HCT116 (cell line): ENCODE data around the gene JAK2. TPM values are rescaled to one million over a fixed set of nuclear protein-coding genes. Genes with fewer than 3 reads are reported as not detected.

ENCODE experiments used
- ATAC-seq: fragments of 200-7000 bp; cut with Tn5 transposase; 2 replicates; pipeline ENCODE4 v1.9.1; 2020; ENCODE audit warnings: mild to moderate bottlenecking, moderate library complexity
- BruUV-seq: library from RNA; stranded (reverse); fragments of 400-500 nt; replicated peaks from 2 replicates; lab custom pipeline; 2021; lab: Mats Ljungman, UMichigan
- CTCF ChIA-PET: fragments of 300-600 bp; sonication (Branson Sonifier 250); formaldehyde crosslinking; loops from one replicate; lab custom pipeline; 2021; ENCODE audit warnings: antibody characterized with exemption; lab: Charles Lee
- POLR2A ChIA-PET: fragments of 300-600, 350-600 bp; sonication (Branson Sonifier 250); formaldehyde crosslinking; loops from one replicate; lab custom pipeline; 2021; ENCODE audit warnings: antibody characterized with exemption; lab: Charles Lee
- RAD21 ChIA-PET, 2 experiments: fragments of 300-600 bp; sonication (Branson Sonifier 250); formaldehyde crosslinking; loops; one replicate each; lab custom pipeline; 2023; ENCODE audit warnings: low total read pairs in 2 of 2; ENCODE audit not compliant: uncharacterized antibody in 2 of 2, unreplicated experiment in 2 of 2, low non-redundant PET in 1 of 2; lab: Charles Lee
- DNase-seq: peaks from one replicate; pipeline ENCODE4 v3.0.0-alpha.2; 2010; ENCODE audit warnings: low read depth, low spot score
- H2AFZ ChIP-seq: fragments of 200-600 bp; shearing (Covaris generic), sonication (generic); 2 replicates; pipeline ENCODE4 v1.6.1; 2017; ENCODE audit warnings: low read depth, mixed run types, mixed read lengths, antibody characterized with exemption, low read length; ENCODE audit not compliant: poor library complexity, severe bottlenecking
- H3K27ac ChIP-seq: 2 replicates; pipeline ENCODE4 v1.5.1; 2012; ENCODE audit warnings: low read depth, low read length
- H3K27me3 ChIP-seq: fragments of 200-600 bp; sonication (generic); 2 replicates; pipeline ENCODE4 v1.6.1; 2016; ENCODE audit warnings: mixed run types, low read length, mixed read lengths; ENCODE audit not compliant: insufficient read depth
- H3K36me3 ChIP-seq, 2 experiments: fragments of 200-500 bp in 1 of 2; fragments of 200-600 bp in 1 of 2; sonication (Bioruptor generic) in 1 of 2; sonication (generic) in 1 of 2; 2 replicates each; pipeline versions ENCODE4 v1.5.1 to v1.6.1; 2014 to 2016; ENCODE audit warnings: low read length in 2 of 2, inconsistent platforms in 1 of 2, mixed read lengths in 1 of 2, mixed run types in 1 of 2; ENCODE audit not compliant: insufficient read depth in 2 of 2, control insufficient read depth in 1 of 2
- H3K4me1 ChIP-seq, 2 experiments: fragments of 200-600 bp in 1 of 2; sonication (generic) in 1 of 2; 2 replicates each; pipeline versions ENCODE4 v1.5.1 to v1.6.1; 2012 to 2017; ENCODE audit warnings: low read length in 2 of 2, inconsistent platforms in 1 of 2, mild to moderate bottlenecking in 1 of 2, mixed read lengths in 1 of 2, mixed run types in 1 of 2, moderate library complexity in 1 of 2; ENCODE audit not compliant: insufficient read depth in 2 of 2, control insufficient read depth in 1 of 2
- H3K4me2 ChIP-seq: fragments of 200-600 bp; sonication (generic); 2 replicates; pipeline ENCODE4 v1.6.1; 2017; ENCODE audit warnings: mixed run types, low read length, mixed read lengths
- H3K4me3 ChIP-seq, 2 experiments: fragments of 200-600 bp in 1 of 2; sonication (generic) in 1 of 2; replicated peaks in 1 of 2; 2 replicates each; pipeline ENCODE4 v1.5.1; 2011 to 2016; ENCODE audit warnings: low read length in 2 of 2, control low read depth in 1 of 2, low read depth in 1 of 2, mild to moderate bottlenecking in 1 of 2, mixed read lengths in 1 of 2, mixed run types in 1 of 2
- H3K79me2 ChIP-seq: fragments of 200-600 bp; sonication (generic); 2 replicates; pipeline ENCODE4 v1.6.1; 2017; ENCODE audit warnings: mild to moderate bottlenecking, mixed run types, low read length, moderate library complexity, mixed read lengths; ENCODE audit not compliant: insufficient read depth
- H3K9ac ChIP-seq: fragments of 200-600 bp; sonication (generic); 2 replicates; pipeline ENCODE4 v1.6.1; 2016; ENCODE audit warnings: low read length, mixed read lengths
- H3K9me2 ChIP-seq: fragments of 200-600 bp; sonication (generic), shearing (Covaris generic); 2 replicates; pipeline ENCODE4 v1.6.1; 2017; ENCODE audit warnings: mixed run types, mild to moderate bottlenecking, moderate library complexity; ENCODE audit not compliant: insufficient read depth
- H3K9me3 ChIP-seq, 2 experiments: fragments of 200-500 bp in 1 of 2; fragments of 200-600 bp in 1 of 2; sonication (Bioruptor generic) in 1 of 2; sonication (generic) in 1 of 2; 2 replicates each; pipeline ENCODE4 v1.6.1; 2014 to 2017; ENCODE audit warnings: low read length in 2 of 2, mixed read lengths in 2 of 2, inconsistent platforms in 1 of 2, low read depth in 1 of 2, mild to moderate bottlenecking in 1 of 2, mixed run types in 1 of 2, moderate library complexity in 1 of 2; ENCODE audit not compliant: control insufficient read depth in 1 of 2, insufficient read depth in 1 of 2
- H4K20me1 ChIP-seq: fragments of 200-600 bp; sonication (generic), shearing (Covaris generic); 2 replicates; pipeline ENCODE4 v1.6.1; 2017; ENCODE audit warnings: mixed run types, mild to moderate bottlenecking, moderate library complexity; ENCODE audit not compliant: insufficient read depth
- CBX3 ChIP-seq: IDR thresholded peaks from 2 replicates; pipeline ENCODE4 v1.6.1; 2012; ENCODE audit warnings: low read depth
- CEBPB ChIP-seq: IDR thresholded peaks from 2 replicates; pipeline ENCODE4 v1.6.1; 2012; ENCODE audit warnings: low read depth
- ELF1 ChIP-seq: IDR thresholded peaks from 2 replicates; pipeline ENCODE4 v1.6.1; 2012; ENCODE audit warnings: low read depth, borderline replicate concordance
- EZH2 ChIP-seq: fragments of 200-600 bp; sonication (generic); IDR thresholded peaks from 2 replicates; pipeline ENCODE4 v1.6.1; 2017; ENCODE audit warnings: antibody characterized with exemption, mixed run types
- EZH2phosphoT487 ChIP-seq: fragments of 200-600 bp; IDR thresholded peaks from 2 replicates; pipeline ENCODE4 v1.6.1; 2018; ENCODE audit warnings: antibody characterized with exemption, borderline replicate concordance
- POLR2A ChIP-seq: IDR thresholded peaks from 2 replicates; pipeline ENCODE4 v1.7.0; 2011; ENCODE audit warnings: borderline replicate concordance; ENCODE audit not compliant: insufficient read depth, insufficient read length; ENCODE audit errors: extremely low read depth
- SP1 ChIP-seq: IDR thresholded peaks from 2 replicates; pipeline ENCODE4 v1.6.1; 2012; ENCODE audit warnings: low read depth
- YY1 ChIP-seq: IDR thresholded peaks from 2 replicates; pipeline ENCODE4 v1.6.1; 2011; ENCODE audit warnings: low read length, low read depth, moderate library complexity, mild to moderate bottlenecking; ENCODE audit not compliant: insufficient replicate concordance; ENCODE audit errors: extremely low read depth
- ZBTB33 ChIP-seq: IDR thresholded peaks from 2 replicates; pipeline ENCODE4 v1.6.1; 2011; ENCODE audit warnings: mild to moderate bottlenecking, low read length, moderate library complexity; ENCODE audit not compliant: insufficient replicate concordance; ENCODE audit errors: extremely low read depth
- intact Hi-C: fragments of 100-400 bp; cut with micrococcal nuclease; formaldehyde crosslinking; loops from 2 replicates; pipeline ENCODE4 v1.10.0; 2022
- total RNA-seq: library from RNA; stranded (reverse); gene quantifications from one replicate; pipeline ENCODE4 v1.2.1, GENCODE V29; 2021; ENCODE audit not compliant: unreplicated experiment
- TF ChIP-seq, protein P1 (sequence below): IDR thresholded peaks from 2 replicates; pipeline ENCODE4 v1.6.1; 2012; ENCODE audit warnings: low read depth
- TF ChIP-seq, protein P2 (sequence below): IDR thresholded peaks from 2 replicates; pipeline ENCODE4 v1.6.1; 2012

Gene JAK2
- total RNA-seq, 1 experiment from 2014 or later = 4.6 TPM

DNA sequence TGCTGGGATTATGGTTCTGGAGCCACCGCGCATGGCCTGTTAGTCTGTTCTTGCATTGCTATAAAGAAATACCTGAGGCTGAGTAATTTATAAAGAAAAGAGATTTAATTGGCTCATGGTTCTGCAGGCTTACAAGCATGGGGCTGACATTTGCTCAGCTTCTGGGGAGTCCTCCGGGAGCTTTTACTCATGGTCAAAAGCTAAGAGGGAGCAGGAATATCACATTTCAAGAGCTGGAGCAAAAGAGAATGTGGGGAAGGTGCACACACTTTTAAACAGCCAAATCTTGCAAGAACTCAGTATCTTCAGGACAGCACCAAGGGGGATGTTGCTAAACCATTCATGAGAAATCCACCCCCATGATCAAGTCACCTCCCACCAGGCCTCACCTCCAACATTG, 12.1 kb downstream of the JAK2 start:
- Histone ChIP-seq H4K20me1 (no peaks in the 10 kb centered on the region), H2AFZ (no peak overlapping the region), H3K4me1 (no peaks in the 10 kb centered on the region), H3K27ac (no peak overlapping the region), H3K4me2 (no peak overlapping the region), H3K9me3 (no peaks in the 10 kb centered on the region), H3K4me3 (no peak overlapping the region), H3K79me2 (no peaks in the 10 kb centered on the region), H3K36me3 (no peaks in the 10 kb centered on the region; a peak in 1 of 4 replicates), H3K9ac (no peak overlapping the region), H3K27me3 (no peaks in the 10 kb centered on the region), H3K9me2 (no peaks in the 10 kb centered on the region)
- no peak for DNase-seq
- CTCF ChIA-PET = interaction anchor here (2.2 kb wide), 1 partner anchor 9 kb away, joined by 7 read pairs; no protein-coding TSS in a partner anchor
- TF ChIP-seq CBX3 = no peak
- no peak for TF ChIP-seq YY1
- TF ChIP-seq ELF1 = no peak
- no peak for TF ChIP-seq EZH2
- TF ChIP-seq, protein P1, sequence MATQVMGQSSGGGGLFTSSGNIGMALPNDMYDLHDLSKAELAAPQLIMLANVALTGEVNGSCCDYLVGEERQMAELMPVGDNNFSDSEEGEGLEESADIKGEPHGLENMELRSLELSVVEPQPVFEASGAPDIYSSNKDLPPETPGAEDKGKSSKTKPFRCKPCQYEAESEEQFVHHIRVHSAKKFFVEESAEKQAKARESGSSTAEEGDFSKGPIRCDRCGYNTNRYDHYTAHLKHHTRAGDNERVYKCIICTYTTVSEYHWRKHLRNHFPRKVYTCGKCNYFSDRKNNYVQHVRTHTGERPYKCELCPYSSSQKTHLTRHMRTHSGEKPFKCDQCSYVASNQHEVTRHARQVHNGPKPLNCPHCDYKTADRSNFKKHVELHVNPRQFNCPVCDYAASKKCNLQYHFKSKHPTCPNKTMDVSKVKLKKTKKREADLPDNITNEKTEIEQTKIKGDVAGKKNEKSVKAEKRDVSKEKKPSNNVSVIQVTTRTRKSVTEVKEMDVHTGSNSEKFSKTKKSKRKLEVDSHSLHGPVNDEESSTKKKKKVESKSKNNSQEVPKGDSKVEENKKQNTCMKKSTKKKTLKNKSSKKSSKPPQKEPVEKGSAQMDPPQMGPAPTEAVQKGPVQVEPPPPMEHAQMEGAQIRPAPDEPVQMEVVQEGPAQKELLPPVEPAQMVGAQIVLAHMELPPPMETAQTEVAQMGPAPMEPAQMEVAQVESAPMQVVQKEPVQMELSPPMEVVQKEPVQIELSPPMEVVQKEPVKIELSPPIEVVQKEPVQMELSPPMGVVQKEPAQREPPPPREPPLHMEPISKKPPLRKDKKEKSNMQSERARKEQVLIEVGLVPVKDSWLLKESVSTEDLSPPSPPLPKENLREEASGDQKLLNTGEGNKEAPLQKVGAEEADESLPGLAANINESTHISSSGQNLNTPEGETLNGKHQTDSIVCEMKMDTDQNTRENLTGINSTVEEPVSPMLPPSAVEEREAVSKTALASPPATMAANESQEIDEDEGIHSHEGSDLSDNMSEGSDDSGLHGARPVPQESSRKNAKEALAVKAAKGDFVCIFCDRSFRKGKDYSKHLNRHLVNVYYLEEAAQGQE = no peak
- TF ChIP-seq CEBPB = no peak
- TF ChIP-seq SP1 = no peak
- no peak for TF ChIP-seq ZBTB33
- TF ChIP-seq, protein P2, sequence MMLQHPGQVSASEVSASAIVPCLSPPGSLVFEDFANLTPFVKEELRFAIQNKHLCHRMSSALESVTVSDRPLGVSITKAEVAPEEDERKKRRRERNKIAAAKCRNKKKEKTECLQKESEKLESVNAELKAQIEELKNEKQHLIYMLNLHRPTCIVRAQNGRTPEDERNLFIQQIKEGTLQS = no peak
- TF ChIP-seq EZH2phosphoT487 = no peak
- TF ChIP-seq POLR2A = no peak
- intact Hi-C loops = no loop called here
- BruUV-seq = no TSS peak
- RAD21 ChIA-PET = no interaction called here
- ATAC-seq = no peak
- POLR2A ChIA-PET = no interaction called here
